H4 (cell line): Measurements from ENCODE around the gene NFKBIB. TPM values are rescaled to one million over a fixed set of nuclear protein-coding genes. Genes with fewer than 3 reads are reported as not detected.
"Not testable (repeated sequence)": the region's sequence is repeated elsewhere in the genome, so short reads cannot be mapped to it uniquely, and the experiment has no call there.

Experiments used
- DNase-seq: peaks from one replicate; pipeline ENCODE4 v3.0.0-alpha.2; 2015; ENCODE audit warnings: low spot score
- total RNA-seq: library from RNA; depleted of rRNA; stranded (reverse); fragments of >200 nt; shearing (Covaris generic); gene quantifications from 2 replicates; pipeline ENCODE4 v1.2.3, GENCODE V29; 2014

Gene NFKBIB
- total RNA-seq, 1 experiment from 2014 or later: 19.2 TPM

GRCh38 chr19:38928391-38929001, 28.7 kb downstream of the NFKBIB start:
- DNase-seq: no peak

GRCh38 chr19:38929929-38930775, 30.4 kb downstream of the NFKBIB start, which contains the start of gene SARS2:
Gene SARS2 (minus strand): TSS chr19:38930763. CDS start chr19:38930736, 27 bp downstream.
- DNase-seq: peak; percentile 97

GRCh38 chr19:38930776-38931520, 31.2 kb downstream of the NFKBIB start, which contains the start of gene MRPS12:
Gene MRPS12 (plus strand): TSS chr19:38930944. CDS start chr19:38931295, 351 bp downstream.
- peak; percentile 100 for DNase-seq

- DNase-seq: no peak
These were observed 31.7 kb downstream of the NFKBIB start for GRCh38 chr19:38931521-38931793.

GRCh38 chr19:38932425-38933179, 32.8 kb downstream of the NFKBIB start:
- peak; percentile 60 for DNase-seq

- DNase-seq: no peak
These were observed 33.8 kb downstream of the NFKBIB start for GRCh38 chr19:38933544-38933943.

GRCh38 chr19:38939957-38940356, 40.2 kb downstream of the NFKBIB start:
- no peak for DNase-seq

GRCh38 chr19:38941466-38941865, 41.7 kb downstream of the NFKBIB start:
- not testable (repeated sequence) for DNase-seq

- no peak for DNase-seq
These were observed 42.2 kb downstream of the NFKBIB start for GRCh38 chr19:38941979-38942378.

- no peak for DNase-seq
These were observed 42.9 kb downstream of the NFKBIB start for GRCh38 chr19:38942471-38943181.

- DNase-seq: no peak
These were observed 45.3 kb downstream of the NFKBIB start for GRCh38 chr19:38944981-38945506.

- no peak for DNase-seq
These were observed 45.9 kb downstream of the NFKBIB start for GRCh38 chr19:38945562-38946228.

- no peak for DNase-seq
These were observed 46.7 kb downstream of the NFKBIB start for GRCh38 chr19:38946229-38947010.

GRCh38 chr19:38949580-38950367, 50.0 kb downstream of the NFKBIB start:
- no peak for DNase-seq

- no peak for DNase-seq
These were observed 51.4 kb downstream of the NFKBIB start for GRCh38 chr19:38951187-38951586.

GRCh38 chr19:38952395-38953165, 52.8 kb downstream of the NFKBIB start:
- no peak for DNase-seq

- DNase-seq: no peak
These were observed 53.9 kb downstream of the NFKBIB start for GRCh38 chr19:38953677-38954076.

GRCh38 chr19:38956264-38956663, 56.5 kb downstream of the NFKBIB start:
- no peak for DNase-seq
